Natural killer cell (primary cell): ENCODE results near the gene LGR6. TPM values are rescaled to one million over a fixed set of nuclear protein-coding genes. Genes with fewer than 3 reads are reported as not detected.
A peak's percentile ranks its signal among the peaks of the same experiment; 100 is the strongest.

Source experiments
- ATAC-seq, 3 donors: fragments of 150-1000 bp in 2 of 3; fragments of 200-7000 bp in 1 of 3; cut with Tn5 transposase; 1 replicate in 1 of 3; 2 replicates in 2 of 3; pipeline ENCODE4 v1.10.0; 2021; ENCODE audit warnings: mild to moderate bottlenecking in 2 of 3, moderate library complexity in 2 of 3
- DNase-seq, 2 donors: peaks; one replicate each; pipeline versions ENCODE4 v3.0.0 to v3.0.0-alpha.2; 2013 to 2021; ENCODE audit warnings: mixed read lengths in 1 of 2
- H3K27ac ChIP-seq: one replicate; pipeline ENCODE4 v1.5.1; 2013; ENCODE audit warnings: mild to moderate bottlenecking, low read length
- H3K27me3 ChIP-seq: one replicate; pipeline ENCODE4 v1.6.1; 2013; ENCODE audit warnings: low read length; ENCODE audit not compliant: control insufficient read depth, insufficient read depth
- H3K36me3 ChIP-seq: one replicate; pipeline ENCODE4 v1.6.1; 2013; ENCODE audit warnings: low read length; ENCODE audit not compliant: control insufficient read depth, insufficient read depth
- H3K4me1 ChIP-seq: one replicate; pipeline ENCODE4 v1.6.1; 2013; ENCODE audit warnings: low read length; ENCODE audit not compliant: control insufficient read depth, insufficient read depth
- H3K4me3 ChIP-seq: one replicate; pipeline ENCODE4 v1.5.1; 2013; ENCODE audit warnings: low read length
- H3K9me3 ChIP-seq: one replicate; pipeline ENCODE4 v1.6.1; 2013; ENCODE audit warnings: low read length; ENCODE audit not compliant: control insufficient read depth, insufficient read depth
- H3K27ac Mint-ChIP-seq, 2 donors: one replicate each; pipeline ENCODE4 v1.8.0; 2022; ENCODE audit warnings: mild to moderate bottlenecking in 2 of 2, mixed read lengths in 2 of 2, moderate library complexity in 1 of 2
- H3K27me3 Mint-ChIP-seq, 2 donors: one replicate each; pipeline ENCODE4 v1.8.0; 2022; ENCODE audit warnings: low read depth in 2 of 2, mixed read lengths in 2 of 2
- H3K36me3 Mint-ChIP-seq: one replicate; pipeline ENCODE4 v1.8.0; 2022; ENCODE audit warnings: mixed read lengths
- H3K4me1 Mint-ChIP-seq, 2 donors: one replicate each; pipeline ENCODE4 v1.8.0; 2022; ENCODE audit warnings: mixed read lengths in 2 of 2
- H3K4me3 Mint-ChIP-seq: one replicate; pipeline ENCODE4 v1.8.0; 2022; ENCODE audit warnings: mild to moderate bottlenecking, moderate library complexity, mixed read lengths
- H3K9me3 Mint-ChIP-seq, 2 donors: one replicate each; pipeline ENCODE4 v1.8.0; 2022; ENCODE audit warnings: mixed read lengths in 2 of 2
- WGBS: methylation state at CpG from one replicate; pipeline ENCODE4 v1.1.7; 2013; ENCODE audit warnings: missing lambda C conversion rate; ENCODE audit not compliant: insufficient coverage; 5-methylcytosine and 5-hydroxymethylcytosine counted together
- intact Hi-C: fragments of 100-400 bp; cut with micrococcal nuclease; formaldehyde crosslinking; loops from one replicate; pipeline ENCODE4 v1.14.2; 2022
- total RNA-seq, 4 donors: library from RNA; stranded (reverse); fragments of 120-200 nt in 1 of 4; gene quantifications; one replicate each; pipeline versions ENCODE4 v1.2.3 to v1.2.4, GENCODE V29; 2013 to 2022
- TF ChIP-seq, protein P1 (sequence below): fragments of 200-600 bp; IDR thresholded peaks from one replicate; pipeline ENCODE4 v1.8.0; 2022; ENCODE audit warnings: antibody characterized with exemption

The LGR6 gene
- total RNA-seq, 3 donors from 2014 or later (not counting 1 experiment from before 2014, with no cell fraction given): 58.3 to 65.2 (median 60.9) TPM

DNA sequence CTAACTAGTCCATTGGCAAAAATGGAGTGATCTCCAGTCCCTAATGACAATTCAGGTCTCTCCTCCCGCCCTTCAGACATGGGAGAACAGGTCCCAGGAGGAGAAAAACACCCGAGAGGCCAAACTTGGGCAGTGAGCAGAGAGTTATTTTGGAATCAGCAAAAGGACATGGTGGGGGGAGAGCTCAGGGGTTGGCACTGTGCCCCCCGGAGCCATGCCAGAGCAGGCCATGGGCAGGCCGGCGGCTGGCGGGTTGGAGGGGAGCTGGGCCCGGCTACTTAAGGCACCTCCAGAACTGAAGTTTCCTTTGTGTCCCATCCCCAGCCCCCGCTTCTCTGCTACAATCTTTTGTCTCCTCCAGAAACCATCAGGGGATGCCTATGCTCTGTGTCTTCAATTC is 7.1 kb downstream of the LGR6 start:
- H3K4me1 ChIP-seq: peaks cover 88% of the 10 kb centered on the region
- H3K36me3 Mint-ChIP-seq: no peaks in the 10 kb centered on the region
- 98% methylated on average over 8 of the region's 8 CpGs for WGBS

DNA sequence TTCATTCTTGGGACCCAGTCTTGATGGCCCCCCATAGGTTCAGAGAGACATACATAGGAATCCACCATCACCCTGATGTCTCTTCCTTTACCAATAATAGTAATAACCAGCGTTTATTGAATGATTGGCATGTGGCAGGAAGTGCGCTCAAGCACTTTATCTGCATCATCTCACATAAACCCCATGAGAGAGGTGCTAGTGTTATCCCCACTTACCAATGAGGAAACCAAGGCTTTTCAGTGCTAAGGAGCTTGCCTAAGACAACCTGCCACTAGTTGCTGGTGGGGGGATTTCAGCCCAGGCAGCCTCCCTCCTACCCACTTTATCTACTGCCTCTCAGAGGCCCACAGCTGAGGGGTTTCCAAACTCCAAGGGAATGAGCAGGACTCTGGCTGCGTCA is 7.7 kb downstream of the LGR6 start:
- peaks cover 42 to 68% of the 10 kb centered on the region in 2 donors for H3K4me1 Mint-ChIP-seq

More for the DNA sequence above, 7.1 kb downstream of the LGR6 start:
- peak overlapping the region; percentile 79 for H3K27ac ChIP-seq
- no peaks in the 10 kb centered on the region for H3K27me3 Mint-ChIP-seq
- no peaks in the 10 kb centered on the region for H3K27me3 ChIP-seq
- no peak overlapping the region for H3K4me3 ChIP-seq
- ATAC-seq (no peak), DNase-seq (no peak)
- H3K9me3 ChIP-seq: no peaks in the 10 kb centered on the region
- H3K36me3 ChIP-seq: no peaks in the 10 kb centered on the region
- H3K4me1 Mint-ChIP-seq: peaks cover 48 to 74% of the 10 kb centered on the region in 2 donors
- TF ChIP-seq, protein P1, sequence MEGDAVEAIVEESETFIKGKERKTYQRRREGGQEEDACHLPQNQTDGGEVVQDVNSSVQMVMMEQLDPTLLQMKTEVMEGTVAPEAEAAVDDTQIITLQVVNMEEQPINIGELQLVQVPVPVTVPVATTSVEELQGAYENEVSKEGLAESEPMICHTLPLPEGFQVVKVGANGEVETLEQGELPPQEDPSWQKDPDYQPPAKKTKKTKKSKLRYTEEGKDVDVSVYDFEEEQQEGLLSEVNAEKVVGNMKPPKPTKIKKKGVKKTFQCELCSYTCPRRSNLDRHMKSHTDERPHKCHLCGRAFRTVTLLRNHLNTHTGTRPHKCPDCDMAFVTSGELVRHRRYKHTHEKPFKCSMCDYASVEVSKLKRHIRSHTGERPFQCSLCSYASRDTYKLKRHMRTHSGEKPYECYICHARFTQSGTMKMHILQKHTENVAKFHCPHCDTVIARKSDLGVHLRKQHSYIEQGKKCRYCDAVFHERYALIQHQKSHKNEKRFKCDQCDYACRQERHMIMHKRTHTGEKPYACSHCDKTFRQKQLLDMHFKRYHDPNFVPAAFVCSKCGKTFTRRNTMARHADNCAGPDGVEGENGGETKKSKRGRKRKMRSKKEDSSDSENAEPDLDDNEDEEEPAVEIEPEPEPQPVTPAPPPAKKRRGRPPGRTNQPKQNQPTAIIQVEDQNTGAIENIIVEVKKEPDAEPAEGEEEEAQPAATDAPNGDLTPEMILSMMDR: no peak
- H3K4me3 Mint-ChIP-seq: peak overlapping the region; percentile 77
- no peak overlapping the region for H3K27ac Mint-ChIP-seq
- no peaks in the 10 kb centered on the region for H3K9me3 Mint-ChIP-seq
- intact Hi-C loops: no loop called here

DNA sequence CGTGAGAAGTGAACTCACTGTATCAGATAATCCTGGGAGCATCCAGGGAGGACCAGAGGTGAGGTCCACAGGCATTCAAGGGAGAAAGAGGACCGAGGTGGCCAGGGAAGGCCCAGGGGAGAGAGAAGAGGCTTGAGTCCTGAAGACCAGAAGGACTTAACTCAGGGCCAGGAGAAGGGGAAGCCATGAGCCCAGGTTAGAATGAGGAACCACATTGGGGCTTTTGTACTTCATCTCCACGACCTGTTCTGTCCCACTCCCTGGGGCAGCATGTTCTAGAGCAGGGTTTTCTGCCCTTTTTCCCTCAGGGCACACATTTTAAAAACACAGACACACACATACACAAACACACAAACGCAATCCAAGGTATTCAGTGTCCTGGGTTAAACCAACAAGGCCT is 8.4 kb downstream of the LGR6 start:
- WGBS: 61% methylated on average over 4 of the region's 4 CpGs
- H3K9me3 Mint-ChIP-seq: no peaks in the 10 kb centered on the region
- no peak overlapping the region for H3K27ac Mint-ChIP-seq
- H3K36me3 Mint-ChIP-seq: no peaks in the 10 kb centered on the region
- peaks cover 35 to 61% of the 10 kb centered on the region in 2 donors for H3K4me1 Mint-ChIP-seq
- no peaks in the 10 kb centered on the region for H3K36me3 ChIP-seq
- peak overlapping the region; percentile 58 for H3K27ac ChIP-seq
- ATAC-seq: no peak
- no peaks in the 10 kb centered on the region for H3K27me3 ChIP-seq
- TF ChIP-seq, protein P1: no peak
- H3K4me1 ChIP-seq: peaks cover 84% of the 10 kb centered on the region
- H3K9me3 ChIP-seq: no peaks in the 10 kb centered on the region
- no peak for DNase-seq
- H3K27me3 Mint-ChIP-seq: no peaks in the 10 kb centered on the region
- H3K4me3 Mint-ChIP-seq: peak overlapping the region; percentile 77
- intact Hi-C loops: no loop called here
- H3K4me3 ChIP-seq: no peak overlapping the region

More for the DNA sequence above, 7.7 kb downstream of the LGR6 start:
- peak overlapping the region; percentile 79 for H3K27ac ChIP-seq
- ATAC-seq (peak; percentile 21 to 40 (median 33)), DNase-seq (peak in 1 of 2 donors; percentile 64)
- Mint-ChIP-seq H3K4me3 (peak overlapping the region; percentile 77), H3K27ac (no peak overlapping the region), H3K27me3 (no peaks in the 10 kb centered on the region), H3K9me3 (no peaks in the 10 kb centered on the region), H3K36me3 (no peaks in the 10 kb centered on the region)
- intact Hi-C loops: no loop called here
- H3K9me3 ChIP-seq: no peaks in the 10 kb centered on the region
- no peaks in the 10 kb centered on the region for H3K27me3 ChIP-seq
- H3K36me3 ChIP-seq: no peaks in the 10 kb centered on the region
- peaks cover 90% of the 10 kb centered on the region for H3K4me1 ChIP-seq
- H3K4me3 ChIP-seq: no peak overlapping the region
- TF ChIP-seq, protein P1: no peak
- 58% methylated on average over 3 of the region's 3 CpGs for WGBS
